Umbilical cord (tissue), 2 donors: Measurements from ENCODE around the gene NPNT. TPM values are rescaled to one million over a fixed set of nuclear protein-coding genes. Genes with fewer than 3 reads are reported as not detected.
A peak's percentile ranks its signal among the peaks of the same experiment; 100 is the strongest.

Experiments used
- DNase-seq: peaks from one replicate; pipeline ENCODE4 v3.0.0-alpha.2; 2015; ENCODE audit warnings: low spot score
- total RNA-seq: library from RNA; depleted of rRNA; stranded (reverse); fragments of >200 nt; gene quantifications from one replicate; pipeline ENCODE4 v1.2.3, GENCODE V29; 2014; ENCODE audit warnings: low replicate concordance; ENCODE audit not compliant: insufficient read depth

Gene NPNT
- total RNA-seq, 1 donor from 2014 or later = 62.1 TPM

DNA sequence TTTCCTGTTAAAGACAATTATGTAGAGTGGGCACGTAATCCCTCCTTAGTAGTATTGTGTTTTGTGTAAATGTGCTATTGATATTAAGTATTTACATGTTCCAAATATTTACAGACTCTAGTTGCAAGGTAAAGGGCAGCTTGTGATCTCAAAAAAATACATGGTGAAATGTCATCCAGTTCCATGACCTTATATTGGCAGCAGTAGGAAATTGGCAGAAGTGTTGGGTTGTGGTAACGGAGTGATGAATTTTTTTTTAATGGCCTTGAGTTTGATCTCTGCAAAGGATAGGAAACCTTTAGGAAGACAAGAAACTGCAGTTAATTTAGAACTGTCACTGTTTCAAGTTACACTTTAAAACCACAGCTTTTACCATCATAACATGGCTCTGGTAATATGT, 74.3 kb downstream of the NPNT start:
- DNase-seq = no peak

GRCh38 chr4:105970371-105970770, 75.1 kb downstream of the NPNT start:
- DNase-seq = no peak

DNA sequence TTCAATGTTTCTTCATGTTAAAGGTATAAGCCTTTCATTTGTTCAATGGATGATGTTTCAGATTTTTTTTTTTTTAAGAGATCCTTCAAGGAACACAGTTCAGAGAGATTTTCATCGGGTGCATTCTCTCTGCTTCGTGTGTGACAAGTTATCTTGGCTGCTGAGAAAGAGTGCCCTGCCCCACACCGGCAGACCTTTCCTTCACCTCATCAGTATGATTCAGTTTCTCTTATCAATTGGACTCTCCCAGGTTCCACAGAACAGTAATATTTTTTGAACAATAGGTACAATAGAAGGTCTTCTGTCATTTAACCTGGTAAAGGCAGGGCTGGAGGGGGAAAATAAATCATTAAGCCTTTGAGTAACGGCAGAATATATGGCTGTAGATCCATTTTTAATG, 75.8 kb downstream of the NPNT start:
- no peak for DNase-seq

DNA sequence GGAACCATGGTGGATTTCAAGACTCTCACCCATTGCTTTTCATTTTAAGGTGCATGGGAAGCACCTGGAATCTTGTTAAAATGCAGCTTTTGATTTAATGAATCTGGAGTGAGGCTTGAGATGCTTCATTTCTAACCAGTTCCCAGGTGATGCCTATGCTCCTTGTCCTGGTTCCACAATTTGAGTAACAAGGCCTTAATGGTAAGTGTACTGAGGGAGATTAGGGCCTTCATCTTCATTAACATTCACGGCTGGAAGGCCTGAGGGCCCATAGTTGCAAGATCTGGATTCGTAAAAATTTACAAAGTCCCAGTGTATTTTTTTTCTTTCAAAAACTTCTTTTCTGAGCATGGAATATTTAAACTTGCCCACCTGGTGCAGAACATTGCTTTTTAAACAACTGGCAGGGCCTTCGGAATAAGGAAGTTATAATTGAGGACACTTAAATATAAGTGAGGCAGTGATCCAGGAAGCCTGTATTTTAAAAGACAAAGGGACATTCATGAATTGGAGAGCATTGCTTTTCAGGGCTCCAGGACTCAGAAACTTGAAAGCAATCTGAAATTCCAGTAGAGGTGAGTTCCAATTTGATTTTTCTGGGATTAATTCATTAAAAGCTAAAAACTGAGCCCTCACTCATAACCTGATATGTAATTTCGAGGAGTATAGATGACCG, 77.8 kb downstream of the NPNT start:
- no peak for DNase-seq

DNA sequence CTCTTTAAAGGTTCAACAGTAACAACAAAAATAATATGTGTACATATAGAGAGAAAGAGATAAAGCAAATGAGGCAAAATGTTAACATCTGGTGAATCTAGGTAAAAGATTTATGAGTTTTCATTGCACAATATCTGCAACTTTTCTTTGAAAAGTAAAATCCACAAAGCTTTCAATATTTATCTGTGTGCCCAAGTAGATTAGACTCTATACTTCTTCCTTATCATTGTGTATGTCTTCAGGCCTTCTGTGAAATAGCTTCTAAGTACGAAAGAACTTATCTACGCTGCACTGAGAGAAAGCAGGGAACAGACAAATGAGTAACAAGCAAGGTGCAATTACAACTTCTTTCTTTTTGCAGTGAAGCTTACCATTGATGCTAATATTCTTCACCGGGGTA, 81.6 kb downstream of the NPNT start:
- DNase-seq = peak; percentile 66

DNA sequence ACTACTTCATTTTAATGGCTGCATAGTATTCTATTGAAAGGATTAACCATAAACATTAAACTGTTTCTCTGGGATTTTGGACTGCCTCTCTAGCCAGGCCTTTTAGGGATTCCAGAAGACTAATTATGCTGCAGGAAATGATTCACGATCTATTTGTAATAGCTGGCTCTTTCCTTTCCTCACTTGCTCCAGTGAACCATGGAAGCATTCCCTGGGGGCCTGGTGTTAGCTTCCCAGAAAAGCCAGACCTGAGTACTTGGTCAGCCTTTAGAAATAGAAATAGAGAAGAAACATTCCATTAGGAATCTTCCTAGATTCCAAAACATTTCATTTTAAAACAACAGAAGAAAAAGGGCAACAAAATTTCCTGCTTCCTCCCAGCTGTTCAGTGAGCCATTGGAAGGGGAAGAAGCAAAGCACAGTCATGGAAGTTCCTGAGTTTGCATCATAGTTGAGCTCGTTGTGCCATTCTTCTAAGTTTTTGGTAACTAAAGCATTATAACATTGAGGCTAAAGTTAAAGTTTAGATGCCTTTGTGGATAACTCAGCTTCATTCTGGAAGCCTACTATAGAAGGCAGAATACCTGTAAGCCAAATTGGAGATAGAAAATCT, 83.5 kb downstream of the NPNT start:
- DNase-seq = no peak

GRCh38 chr4:105979506-105979905, 84.2 kb downstream of the NPNT start:
- DNase-seq = no peak

DNA sequence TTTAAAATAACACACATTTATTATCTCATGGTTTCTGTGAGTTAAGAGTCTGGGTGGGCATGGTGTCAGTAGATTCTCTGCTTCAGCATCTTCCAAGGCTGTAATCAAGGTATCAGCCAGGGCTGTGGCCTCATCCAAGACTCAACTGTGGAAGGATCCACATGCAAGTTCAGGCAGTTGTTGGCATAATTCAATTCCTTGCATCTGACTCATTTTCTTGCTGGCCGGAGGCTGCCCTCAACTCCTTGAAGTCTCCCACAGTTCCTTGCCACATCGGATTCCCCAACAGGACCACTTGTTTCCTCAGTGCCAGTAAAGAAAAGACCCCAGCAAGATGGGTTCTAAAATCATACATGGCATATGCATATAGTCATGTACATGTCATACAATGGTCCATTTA, 93.4 kb downstream of the NPNT start:
- DNase-seq = no peak

DNA sequence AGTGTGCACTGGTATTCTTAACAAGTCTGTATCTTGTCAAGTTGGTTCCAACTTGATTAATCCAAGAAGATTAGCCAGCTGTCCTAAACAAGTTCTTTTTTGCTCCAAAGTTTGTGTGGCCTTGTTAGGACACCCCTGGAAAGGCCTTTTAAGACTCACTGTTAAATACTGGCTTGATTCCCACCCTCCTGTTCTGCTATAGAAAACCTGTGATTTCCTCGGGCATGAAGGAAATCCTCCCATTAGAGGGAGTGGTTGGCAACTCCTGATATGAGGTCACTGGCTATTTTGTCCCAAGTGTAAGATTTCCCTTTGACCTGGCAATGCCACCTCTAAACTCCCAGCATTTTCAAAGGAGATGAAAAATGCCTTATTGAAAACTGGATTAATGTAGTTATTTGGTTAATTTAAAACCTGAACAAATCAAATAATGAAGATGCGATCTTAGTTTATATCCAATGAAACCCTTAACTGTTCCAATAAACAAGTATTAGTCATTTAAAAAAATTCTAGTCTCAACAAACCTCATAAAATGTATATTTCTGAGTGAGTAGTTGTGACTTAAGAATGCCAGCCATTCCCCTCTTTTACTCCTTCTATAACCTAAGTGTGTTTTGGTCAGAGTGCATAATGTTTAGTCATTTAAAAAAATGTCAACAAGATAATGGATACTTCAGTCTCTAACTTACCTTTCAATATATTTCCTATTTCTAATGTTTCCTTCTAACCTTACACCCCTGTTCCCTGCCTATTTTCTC, 94.4 kb downstream of the NPNT start:
- peak; percentile 44 for DNase-seq

DNA sequence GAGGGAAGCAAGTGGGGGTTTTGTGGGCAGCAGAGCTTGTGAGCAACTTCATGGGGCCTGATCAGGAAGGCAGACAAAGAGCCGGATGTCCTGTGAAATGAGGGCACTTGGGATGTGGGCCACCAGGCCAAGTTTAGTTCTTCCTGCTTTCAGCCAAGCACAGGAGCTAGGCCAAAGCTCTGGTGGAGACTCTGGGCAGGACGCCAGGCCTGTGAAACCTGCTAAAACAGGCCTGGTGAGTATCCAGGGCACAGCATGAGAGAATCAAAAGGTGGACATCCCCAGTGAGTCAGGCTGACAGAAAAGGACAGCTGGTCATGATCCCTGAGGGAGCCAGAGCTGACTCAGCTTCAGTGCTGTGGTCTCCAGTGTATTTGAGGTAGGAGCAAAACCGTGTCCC, 95.7 kb downstream of the NPNT start:
- DNase-seq = peak; percentile 67

GRCh38 chr4:105991726-105992125, 96.5 kb downstream of the NPNT start:
- no peak for DNase-seq

GRCh38 chr4:105992641-105993305, 97.5 kb downstream of the NPNT start:
- no peak for DNase-seq

- DNase-seq = peak; percentile 29
These were observed 98.8 kb downstream of the NPNT start for GRCh38 chr4:105994061-105994460.

- no peak for DNase-seq
These were observed 99.7 kb downstream of the NPNT start for GRCh38 chr4:105994841-105995501.

DNA sequence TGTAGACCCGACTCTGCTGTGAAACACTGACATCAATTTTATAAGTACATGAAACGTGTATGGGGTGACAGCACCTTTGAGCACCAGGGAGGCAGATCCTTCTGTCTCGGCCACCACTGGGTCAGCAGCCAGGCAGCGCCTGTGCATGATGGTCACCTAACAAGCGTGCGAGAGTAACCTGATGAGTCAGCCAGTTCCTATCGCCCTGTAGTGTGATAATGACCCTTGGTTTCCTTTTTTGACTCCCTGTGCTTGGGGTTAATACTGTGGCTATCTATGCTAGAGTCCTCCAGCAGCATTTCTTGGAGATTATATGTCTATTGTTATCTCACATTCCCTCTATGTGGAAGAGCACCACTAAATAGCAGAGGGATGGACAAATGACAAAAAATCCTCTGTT, 101.6 kb downstream of the NPNT start:
- no peak for DNase-seq

DNA sequence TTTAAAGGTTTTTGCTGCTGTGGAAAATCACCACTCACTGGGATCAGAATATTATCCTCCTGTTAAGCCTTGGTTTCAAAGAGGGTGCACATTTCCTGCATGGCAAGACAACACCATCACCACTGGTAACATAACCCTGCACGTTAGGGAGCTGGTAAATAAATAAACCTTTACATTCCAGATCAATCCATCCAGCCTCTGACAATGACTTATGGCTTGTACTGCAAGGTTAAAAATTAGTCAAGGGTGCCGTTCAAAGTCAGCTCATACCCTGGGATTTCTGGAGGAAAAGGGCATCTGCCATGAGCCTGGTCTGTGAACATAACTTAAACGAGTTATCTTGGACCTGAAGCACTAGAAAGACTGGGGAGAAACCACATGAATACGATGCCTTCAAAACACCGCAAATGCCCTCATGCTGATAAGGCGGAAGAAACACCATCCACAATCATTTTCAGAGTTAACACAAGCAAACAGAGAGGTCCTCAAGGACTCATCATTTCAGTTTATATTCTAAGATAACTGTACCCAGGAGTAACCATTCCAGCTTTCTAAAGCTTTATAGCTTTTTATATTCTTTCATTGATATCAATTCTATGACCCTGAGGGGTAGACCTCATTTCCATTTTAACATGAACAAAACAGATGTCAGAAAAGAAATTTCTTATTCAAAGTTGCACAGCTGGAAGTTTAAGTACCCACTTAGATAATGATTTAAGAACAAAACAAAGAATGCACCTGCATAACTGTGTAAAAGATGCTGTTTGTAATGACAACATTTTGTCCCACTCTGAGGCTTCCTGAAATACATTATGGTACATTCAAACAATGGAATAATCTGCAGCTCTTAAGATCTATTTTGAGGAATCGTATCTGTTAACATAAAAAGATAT, 103.1 kb downstream of the NPNT start:
- peak; percentile 74 for DNase-seq

DNA sequence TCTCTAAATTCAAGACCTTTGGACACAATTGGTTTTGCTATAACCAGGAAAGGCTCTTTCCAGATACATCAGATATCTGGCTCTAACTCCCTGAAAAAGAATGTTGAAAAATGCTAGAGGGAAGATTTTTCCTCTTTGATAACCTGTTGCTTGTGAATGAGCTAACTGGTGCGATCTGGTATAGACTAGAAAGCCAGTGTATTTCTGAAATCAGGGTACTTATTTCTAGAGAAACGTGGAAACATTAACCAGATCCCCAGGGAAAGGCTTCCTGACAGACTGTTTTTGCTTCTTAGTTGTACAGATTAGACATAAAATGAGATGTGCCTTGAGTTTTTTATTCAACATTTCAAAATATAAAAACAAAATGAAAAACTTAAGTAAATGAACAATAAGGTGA, 107.7 kb downstream of the NPNT start:
- peak; percentile 59 for DNase-seq

DNA sequence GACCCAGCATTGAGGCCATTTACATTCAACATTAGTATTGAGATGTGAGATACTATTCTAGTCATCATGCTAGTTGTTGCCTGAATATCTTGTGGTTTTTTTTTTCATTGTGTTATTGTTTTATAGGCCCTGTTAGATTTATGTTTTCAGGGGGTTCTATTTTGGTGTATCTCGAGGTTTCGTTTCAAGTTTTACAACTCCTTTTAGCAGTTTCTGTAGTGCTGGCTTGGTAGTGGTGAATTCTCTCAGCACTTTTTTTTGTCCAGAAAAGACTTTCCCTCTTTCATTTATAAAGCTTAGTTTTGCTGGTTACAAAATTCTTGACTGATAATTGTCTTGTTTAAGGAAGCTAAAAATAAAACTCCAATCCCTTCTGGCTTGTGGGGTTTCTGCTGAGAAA, 115.5 kb downstream of the NPNT start:
- DNase-seq = no peak

DNA sequence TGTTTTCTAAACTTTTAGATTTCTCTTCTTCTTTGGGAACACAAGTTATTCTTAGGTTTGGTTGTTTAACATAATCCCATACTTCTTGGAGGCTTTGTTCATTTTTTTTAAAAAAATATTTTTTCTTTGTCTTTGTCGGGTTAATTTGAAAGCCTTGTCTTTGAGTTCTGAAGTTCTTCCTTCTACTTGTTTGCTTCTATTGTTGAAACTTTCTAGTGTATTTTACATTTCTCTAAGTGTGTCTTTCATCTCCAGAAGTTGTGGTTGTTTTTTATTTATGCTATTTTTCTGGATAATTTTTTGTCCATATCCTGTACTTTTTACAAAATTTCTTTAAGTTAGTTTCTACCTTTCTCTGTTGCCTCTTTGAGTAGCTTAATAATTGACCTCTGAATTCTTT, 116.1 kb downstream of the NPNT start:
- no peak for DNase-seq

DNA sequence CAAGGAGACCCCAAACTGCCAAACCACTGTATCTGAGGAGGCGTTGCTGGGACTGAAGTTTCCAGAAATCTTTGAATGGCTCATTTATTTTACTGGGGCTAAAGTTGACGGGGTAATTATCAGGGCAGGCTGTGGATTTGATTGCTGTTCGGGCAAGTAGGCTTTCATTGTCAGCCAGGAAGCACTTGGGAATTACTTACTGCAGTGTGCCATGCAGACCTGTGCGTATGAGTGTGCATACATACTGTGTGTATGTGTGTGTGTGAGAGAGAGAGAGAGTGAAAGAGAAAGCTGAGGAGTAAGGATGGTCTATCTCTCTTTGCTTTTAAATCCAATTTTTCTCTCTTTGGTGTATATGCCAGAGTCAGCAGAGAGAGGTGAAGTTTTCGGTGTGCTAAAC, 122.7 kb downstream of the NPNT start:
- DNase-seq = no peak

- DNase-seq = no peak
These were observed 124.5 kb downstream of the NPNT start for GRCh38 chr4:106019771-106020170.
